SK-N-SH treated with all-trans-retinoic acid at 6 μM for 48 hours (cell line): ENCODE results near the gene TMEM132C.

Experiments used
- ATAC-seq: fragments of 200-7000 bp; cut with Tn5 transposase; 3 replicates; pipeline ENCODE4 v1.9.1; 2020; ENCODE audit warnings: mild to moderate bottlenecking, moderate library complexity
- ARNTL ChIP-seq: fragments of 450-650 bp; formaldehyde crosslinking; IDR thresholded peaks from 2 replicates; pipeline ENCODE4 v1.5.0; 2020; ENCODE audit warnings: low read depth, mild to moderate bottlenecking, moderate library complexity, borderline replicate concordance
- BACH2 ChIP-seq: fragments of 250-450 bp; sonication (Bioruptor Pico); IDR thresholded peaks from 2 replicates; pipeline ENCODE4 v1.9.0; 2021; ENCODE audit warnings: mild to moderate bottlenecking, borderline replicate concordance
- CSDC2 ChIP-seq: fragments of 250-450 bp; sonication (Bioruptor Pico); IDR thresholded peaks from 2 replicates; pipeline ENCODE4 v1.5.0; 2020; ENCODE audit warnings: mild to moderate bottlenecking, moderate library complexity
- ESRRG ChIP-seq: fragments of 250-450 bp; sonication (Bioruptor Pico); IDR thresholded peaks from 2 replicates; pipeline ENCODE4 v1.6.1; 2021; ENCODE audit warnings: mild to moderate bottlenecking
- GLIS3 ChIP-seq: fragments of 250-450 bp; sonication (Bioruptor Pico); IDR thresholded peaks from 2 replicates; pipeline ENCODE4 v1.5.0; 2020; ENCODE audit warnings: mild to moderate bottlenecking, moderate library complexity
- ISL1 ChIP-seq: fragments of 250-450 bp; sonication (Bioruptor Pico); IDR thresholded peaks from 2 replicates; pipeline ENCODE4 v2.1.2; 2022; ENCODE audit warnings: mild to moderate bottlenecking, moderate library complexity
- OSR1 ChIP-seq: fragments of 250-450 bp; sonication (Bioruptor Pico); IDR thresholded peaks from 2 replicates; pipeline ENCODE4 v1.8.0; 2022; ENCODE audit warnings: moderate library complexity, mild to moderate bottlenecking, inconsistent platforms
- PPARA ChIP-seq: fragments of 250-450 bp; sonication (Bioruptor Pico); IDR thresholded peaks from 2 replicates; pipeline ENCODE4 v1.5.0; 2020; ENCODE audit warnings: mild to moderate bottlenecking, borderline replicate concordance
- RARB ChIP-seq: fragments of 250-450 bp; sonication (Bioruptor Pico); IDR thresholded peaks from 2 replicates; pipeline ENCODE4 v1.8.0; 2021; ENCODE audit warnings: mild to moderate bottlenecking, moderate library complexity
- SNAI2 ChIP-seq: fragments of 250-450 bp; sonication (Bioruptor Pico); IDR thresholded peaks from 2 replicates; pipeline ENCODE4 v1.5.0; 2020; ENCODE audit warnings: mild to moderate bottlenecking, moderate library complexity
- TCF4 ChIP-seq: fragments of 250-450 bp; sonication (Bioruptor Pico); IDR thresholded peaks from 2 replicates; pipeline ENCODE4 v1.8.0; 2021; ENCODE audit warnings: mild to moderate bottlenecking, moderate library complexity, borderline replicate concordance
- TOX ChIP-seq: fragments of 250-450 bp; sonication (Bioruptor Pico); IDR thresholded peaks from 2 replicates; pipeline ENCODE4 v1.8.0; 2021; ENCODE audit warnings: mild to moderate bottlenecking, moderate library complexity, borderline replicate concordance
- ZC3H10 ChIP-seq: fragments of 250-450 bp; sonication (Bioruptor Pico); IDR thresholded peaks from 2 replicates; pipeline ENCODE4 v1.5.1; 2021; ENCODE audit warnings: mild to moderate bottlenecking, moderate library complexity
- ZFP3 ChIP-seq: fragments of 250-450 bp; sonication (Bioruptor Pico); IDR thresholded peaks from 2 replicates; pipeline ENCODE4 v1.5.0; 2020; ENCODE audit warnings: mild to moderate bottlenecking, moderate library complexity
- ZFP30 ChIP-seq: fragments of 450-650 bp; formaldehyde crosslinking; IDR thresholded peaks from 2 replicates; pipeline ENCODE4 v1.5.0; 2022; ENCODE audit warnings: mild to moderate bottlenecking, moderate library complexity
- ZNF565 ChIP-seq: fragments of 450-650 bp; formaldehyde crosslinking; conservative IDR thresholded peaks from 2 replicates; pipeline ENCODE4 v1.5.0; 2020; ENCODE audit warnings: low read depth, mild to moderate bottlenecking, moderate library complexity
- ZNF8 ChIP-seq: fragments of 450-650 bp; formaldehyde crosslinking; IDR thresholded peaks from 2 replicates; pipeline ENCODE4 v1.5.0; 2020; ENCODE audit warnings: mild to moderate bottlenecking, moderate library complexity
- TF ChIP-seq, protein P1 (sequence below): fragments of 250-450 bp; sonication (Bioruptor Pico); IDR thresholded peaks from 2 replicates; pipeline ENCODE4 v1.5.0; 2020; ENCODE audit warnings: mild to moderate bottlenecking, moderate library complexity
- TF ChIP-seq, protein P2 (sequence below): fragments of 250-450 bp; sonication (Bioruptor Pico); IDR thresholded peaks from 2 replicates; pipeline ENCODE4 v1.5.1; 2021; ENCODE audit warnings: mild to moderate bottlenecking, moderate library complexity
- TF ChIP-seq, protein P3 (sequence below): fragments of 250-450 bp; sonication (Bioruptor Pico); IDR thresholded peaks from 2 replicates; pipeline ENCODE4 v1.8.0; 2020; ENCODE audit warnings: mild to moderate bottlenecking, moderate library complexity, borderline replicate concordance
- TF ChIP-seq, protein P4 (sequence below): fragments of 250-450 bp; sonication (Bioruptor Pico); IDR thresholded peaks from 2 replicates; pipeline ENCODE4 v1.8.0; 2021; ENCODE audit warnings: low read depth, mild to moderate bottlenecking, moderate library complexity, borderline replicate concordance

Gene TMEM132C

DNA sequence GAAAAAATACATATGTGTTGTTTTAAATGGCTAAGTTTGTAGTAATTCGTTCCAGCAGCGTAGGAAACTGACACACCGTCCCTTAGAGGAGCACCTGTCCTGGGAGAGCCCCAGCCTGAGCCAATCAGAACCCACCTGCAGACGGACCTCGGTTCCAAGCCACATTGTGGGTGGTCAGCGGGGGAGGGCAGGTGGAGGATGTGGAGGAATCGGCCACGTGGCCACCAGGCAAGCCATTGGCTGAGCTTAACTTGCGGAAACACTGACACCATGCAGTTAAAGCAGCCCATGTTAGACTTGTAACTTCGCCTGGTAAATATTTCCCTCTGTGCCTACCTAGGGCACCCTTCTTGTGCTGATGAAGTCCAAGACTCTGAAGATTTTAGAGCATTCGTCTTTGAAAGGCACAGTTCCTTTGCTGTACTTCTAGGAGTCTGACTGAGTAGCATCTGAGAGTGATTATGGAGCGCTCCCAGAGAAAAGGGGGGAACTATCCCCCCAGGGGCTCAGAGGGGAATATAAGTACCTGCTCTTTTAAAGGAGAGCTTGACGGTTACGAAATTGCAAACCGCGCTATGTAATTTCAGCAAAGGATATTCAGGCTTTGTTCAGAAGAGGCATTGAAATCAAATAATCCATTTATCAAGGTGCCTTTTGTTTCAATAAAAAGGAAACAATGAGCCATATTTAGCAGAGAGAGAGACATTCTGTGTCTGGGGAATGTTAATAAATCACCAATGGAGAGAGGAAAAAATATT is 135.7 kb downstream of the TMEM132C start:
- no peak for ATAC-seq
- TF ChIP-seq GLIS3 (CRISPR knock-in tag) (no peak), RARB (CRISPR knock-in tag) (no peak), TOX (no peak)

DNA sequence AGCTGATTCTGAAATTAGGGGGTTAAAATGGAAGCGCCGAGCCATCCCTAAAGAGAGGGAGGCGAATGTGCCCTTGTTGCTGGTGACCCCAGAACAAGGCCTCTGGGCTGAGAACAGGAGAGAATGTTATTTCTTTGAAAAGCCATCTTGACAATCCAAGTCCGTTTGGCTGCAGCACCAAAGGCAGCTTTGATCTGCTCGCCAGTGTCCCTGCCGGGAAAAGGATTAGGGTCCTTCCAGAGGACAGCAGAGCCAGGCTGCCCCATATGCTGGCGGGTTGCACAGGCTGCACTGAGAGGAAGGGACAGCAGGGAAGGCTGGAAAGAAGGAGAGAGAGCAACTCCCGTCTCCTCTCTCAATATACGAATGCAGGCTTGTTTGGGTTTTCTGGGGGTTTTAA is 141.7 kb downstream of the TMEM132C start:
- no peak for ATAC-seq
- TF ChIP-seq ARNTL (CRISPR knock-in tag) (no peak), ZC3H10 (CRISPR knock-in tag) (no peak), ZFP30 (no peak), ZNF8 (CRISPR knock-in tag) (no peak)

DNA sequence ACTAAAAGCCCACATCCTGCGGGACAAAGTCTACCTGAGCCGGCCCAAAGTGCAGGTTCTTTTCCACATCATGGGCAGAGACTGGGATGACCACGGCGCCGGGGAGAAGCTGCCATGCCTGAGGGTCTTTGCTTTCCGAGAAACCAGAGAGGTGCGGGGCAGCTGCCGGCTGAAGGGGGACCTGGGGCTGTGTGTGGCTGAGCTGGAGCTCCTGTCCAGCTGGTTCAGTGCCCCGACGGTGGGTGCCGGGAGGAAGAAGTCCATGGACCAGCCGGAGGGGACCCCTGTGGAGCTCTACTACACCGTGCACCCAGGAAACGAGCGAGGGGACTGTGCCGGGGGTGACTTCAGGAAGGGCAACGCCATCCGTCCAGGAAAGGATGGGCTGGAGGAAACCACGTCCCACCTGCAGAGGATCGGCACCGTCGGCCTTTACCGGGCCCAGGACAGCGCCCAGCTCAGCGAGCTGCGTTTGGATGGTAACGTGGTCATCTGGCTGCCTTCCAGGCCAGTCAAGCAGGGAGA is 148.1 kb downstream of the TMEM132C start:
- no peak for ATAC-seq
- no peak for TF ChIP-seq ZC3H10 (CRISPR knock-in tag)
- TF ChIP-seq ISL1 (CRISPR knock-in tag), result no peak
- TF ChIP-seq CSDC2 (CRISPR knock-in tag), result no peak
- TF ChIP-seq ESRRG (CRISPR knock-in tag), result no peak
- TF ChIP-seq, protein P1, sequence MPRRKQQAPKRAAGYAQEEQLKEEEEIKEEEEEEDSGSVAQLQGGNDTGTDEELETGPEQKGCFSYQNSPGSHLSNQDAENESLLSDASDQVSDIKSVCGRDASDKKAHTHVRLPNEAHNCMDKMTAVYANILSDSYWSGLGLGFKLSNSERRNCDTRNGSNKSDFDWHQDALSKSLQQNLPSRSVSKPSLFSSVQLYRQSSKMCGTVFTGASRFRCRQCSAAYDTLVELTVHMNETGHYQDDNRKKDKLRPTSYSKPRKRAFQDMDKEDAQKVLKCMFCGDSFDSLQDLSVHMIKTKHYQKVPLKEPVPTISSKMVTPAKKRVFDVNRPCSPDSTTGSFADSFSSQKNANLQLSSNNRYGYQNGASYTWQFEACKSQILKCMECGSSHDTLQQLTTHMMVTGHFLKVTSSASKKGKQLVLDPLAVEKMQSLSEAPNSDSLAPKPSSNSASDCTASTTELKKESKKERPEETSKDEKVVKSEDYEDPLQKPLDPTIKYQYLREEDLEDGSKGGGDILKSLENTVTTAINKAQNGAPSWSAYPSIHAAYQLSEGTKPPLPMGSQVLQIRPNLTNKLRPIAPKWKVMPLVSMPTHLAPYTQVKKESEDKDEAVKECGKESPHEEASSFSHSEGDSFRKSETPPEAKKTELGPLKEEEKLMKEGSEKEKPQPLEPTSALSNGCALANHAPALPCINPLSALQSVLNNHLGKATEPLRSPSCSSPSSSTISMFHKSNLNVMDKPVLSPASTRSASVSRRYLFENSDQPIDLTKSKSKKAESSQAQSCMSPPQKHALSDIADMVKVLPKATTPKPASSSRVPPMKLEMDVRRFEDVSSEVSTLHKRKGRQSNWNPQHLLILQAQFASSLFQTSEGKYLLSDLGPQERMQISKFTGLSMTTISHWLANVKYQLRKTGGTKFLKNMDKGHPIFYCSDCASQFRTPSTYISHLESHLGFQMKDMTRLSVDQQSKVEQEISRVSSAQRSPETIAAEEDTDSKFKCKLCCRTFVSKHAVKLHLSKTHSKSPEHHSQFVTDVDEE (CRISPR knock-in tag), result no peak
- no peak for TF ChIP-seq ZFP30
- TF ChIP-seq, all 23 proteins: peak for 0

DNA sequence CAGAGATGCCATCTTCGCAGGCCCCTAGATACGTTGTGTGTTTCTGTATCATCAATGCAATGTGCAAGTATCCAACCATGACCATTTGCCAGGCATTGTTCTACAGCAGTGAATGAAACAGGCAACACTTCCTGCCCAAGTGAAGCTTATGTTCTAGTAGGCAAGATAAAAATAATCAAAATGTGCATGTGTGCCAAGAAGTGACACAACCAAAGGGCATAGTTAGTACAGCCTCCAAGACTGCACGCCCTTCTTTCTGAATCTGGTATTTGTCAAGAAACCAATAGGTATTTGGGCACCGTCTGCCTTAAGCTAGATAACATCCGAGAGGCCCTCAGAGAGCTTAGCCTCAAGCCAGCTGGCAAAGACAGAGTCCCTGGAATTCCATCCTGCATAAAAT is 152.0 kb downstream of the TMEM132C start:
- TF ChIP-seq ZFP3, result no peak
- no peak for TF ChIP-seq CSDC2 (CRISPR knock-in tag)
- no peak for TF ChIP-seq SNAI2 (CRISPR knock-in tag)
- TF ChIP-seq ESRRG (CRISPR knock-in tag), result no peak
- ATAC-seq, result no peak

DNA sequence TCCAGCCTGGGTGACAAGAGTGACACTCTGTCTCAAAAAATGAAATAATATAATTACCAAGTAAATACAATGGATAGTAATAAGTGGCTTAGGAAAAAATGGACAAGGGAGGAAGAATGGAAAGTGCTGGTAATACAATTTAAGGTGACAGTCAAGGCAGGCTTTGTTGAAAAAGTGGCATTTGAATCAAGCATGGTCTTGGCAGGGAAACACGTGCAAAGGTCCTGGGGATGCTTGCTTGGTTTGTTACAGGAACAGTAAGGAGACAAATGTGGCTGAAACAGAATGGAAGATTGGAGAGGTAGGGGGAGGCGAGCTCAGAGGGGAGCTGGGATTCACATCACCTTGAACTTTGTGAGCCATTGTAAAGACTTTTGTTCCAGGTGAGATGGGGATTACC is 153.2 kb downstream of the TMEM132C start:
- no peak for ATAC-seq
- TF ChIP-seq, protein P1 (CRISPR knock-in tag), result no peak
- TF ChIP-seq ISL1 (CRISPR knock-in tag) (no peak), BACH2 (CRISPR knock-in tag) (no peak), TOX (no peak), SNAI2 (CRISPR knock-in tag) (no peak), ESRRG (CRISPR knock-in tag) (no peak), ZC3H10 (CRISPR knock-in tag) (no peak), TCF4 (CRISPR knock-in tag) (no peak), GLIS3 (CRISPR knock-in tag) (no peak), ZNF565 (CRISPR knock-in tag) (no peak), RARB (CRISPR knock-in tag) (no peak), OSR1 (CRISPR knock-in tag) (no peak), PPARA (no peak), ZFP30 (no peak), ZNF8 (CRISPR knock-in tag) (no peak)
- TF ChIP-seq, protein P2, sequence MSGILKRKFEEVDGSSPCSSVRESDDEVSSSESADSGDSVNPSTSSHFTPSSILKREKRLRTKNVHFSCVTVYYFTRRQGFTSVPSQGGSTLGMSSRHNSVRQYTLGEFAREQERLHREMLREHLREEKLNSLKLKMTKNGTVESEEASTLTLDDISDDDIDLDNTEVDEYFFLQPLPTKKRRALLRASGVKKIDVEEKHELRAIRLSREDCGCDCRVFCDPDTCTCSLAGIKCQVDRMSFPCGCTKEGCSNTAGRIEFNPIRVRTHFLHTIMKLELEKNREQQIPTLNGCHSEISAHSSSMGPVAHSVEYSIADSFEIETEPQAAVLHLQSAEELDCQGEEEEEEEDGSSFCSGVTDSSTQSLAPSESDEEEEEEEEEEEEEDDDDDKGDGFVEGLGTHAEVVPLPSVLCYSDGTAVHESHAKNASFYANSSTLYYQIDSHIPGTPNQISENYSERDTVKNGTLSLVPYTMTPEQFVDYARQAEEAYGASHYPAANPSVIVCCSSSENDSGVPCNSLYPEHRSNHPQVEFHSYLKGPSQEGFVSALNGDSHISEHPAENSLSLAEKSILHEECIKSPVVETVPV (CRISPR knock-in tag), result no peak
- TF ChIP-seq, protein P3, sequence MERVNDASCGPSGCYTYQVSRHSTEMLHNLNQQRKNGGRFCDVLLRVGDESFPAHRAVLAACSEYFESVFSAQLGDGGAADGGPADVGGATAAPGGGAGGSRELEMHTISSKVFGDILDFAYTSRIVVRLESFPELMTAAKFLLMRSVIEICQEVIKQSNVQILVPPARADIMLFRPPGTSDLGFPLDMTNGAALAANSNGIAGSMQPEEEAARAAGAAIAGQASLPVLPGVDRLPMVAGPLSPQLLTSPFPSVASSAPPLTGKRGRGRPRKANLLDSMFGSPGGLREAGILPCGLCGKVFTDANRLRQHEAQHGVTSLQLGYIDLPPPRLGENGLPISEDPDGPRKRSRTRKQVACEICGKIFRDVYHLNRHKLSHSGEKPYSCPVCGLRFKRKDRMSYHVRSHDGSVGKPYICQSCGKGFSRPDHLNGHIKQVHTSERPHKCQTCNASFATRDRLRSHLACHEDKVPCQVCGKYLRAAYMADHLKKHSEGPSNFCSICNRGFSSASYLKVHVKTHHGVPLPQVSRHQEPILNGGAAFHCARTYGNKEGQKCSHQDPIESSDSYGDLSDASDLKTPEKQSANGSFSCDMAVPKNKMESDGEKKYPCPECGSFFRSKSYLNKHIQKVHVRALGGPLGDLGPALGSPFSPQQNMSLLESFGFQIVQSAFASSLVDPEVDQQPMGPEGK (CRISPR knock-in tag), result no peak
- TF ChIP-seq, protein P4, sequence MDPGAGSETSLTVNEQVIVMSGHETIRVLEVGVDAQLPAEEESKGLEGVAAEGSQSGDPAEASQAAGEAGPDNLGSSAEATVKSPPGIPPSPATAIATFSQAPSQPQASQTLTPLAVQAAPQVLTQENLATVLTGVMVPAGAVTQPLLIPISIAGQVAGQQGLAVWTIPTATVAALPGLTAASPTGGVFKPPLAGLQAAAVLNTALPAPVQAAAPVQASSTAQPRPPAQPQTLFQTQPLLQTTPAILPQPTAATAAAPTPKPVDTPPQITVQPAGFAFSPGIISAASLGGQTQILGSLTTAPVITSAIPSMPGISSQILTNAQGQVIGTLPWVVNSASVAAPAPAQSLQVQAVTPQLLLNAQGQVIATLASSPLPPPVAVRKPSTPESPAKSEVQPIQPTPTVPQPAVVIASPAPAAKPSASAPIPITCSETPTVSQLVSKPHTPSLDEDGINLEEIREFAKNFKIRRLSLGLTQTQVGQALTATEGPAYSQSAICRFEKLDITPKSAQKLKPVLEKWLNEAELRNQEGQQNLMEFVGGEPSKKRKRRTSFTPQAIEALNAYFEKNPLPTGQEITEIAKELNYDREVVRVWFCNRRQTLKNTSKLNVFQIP (CRISPR knock-in tag), result no peak
- TF ChIP-seq, all 23 proteins: peak for 0
